ENCODE measurements around the gene PCNX2.

The PCNX2 gene, protein sequence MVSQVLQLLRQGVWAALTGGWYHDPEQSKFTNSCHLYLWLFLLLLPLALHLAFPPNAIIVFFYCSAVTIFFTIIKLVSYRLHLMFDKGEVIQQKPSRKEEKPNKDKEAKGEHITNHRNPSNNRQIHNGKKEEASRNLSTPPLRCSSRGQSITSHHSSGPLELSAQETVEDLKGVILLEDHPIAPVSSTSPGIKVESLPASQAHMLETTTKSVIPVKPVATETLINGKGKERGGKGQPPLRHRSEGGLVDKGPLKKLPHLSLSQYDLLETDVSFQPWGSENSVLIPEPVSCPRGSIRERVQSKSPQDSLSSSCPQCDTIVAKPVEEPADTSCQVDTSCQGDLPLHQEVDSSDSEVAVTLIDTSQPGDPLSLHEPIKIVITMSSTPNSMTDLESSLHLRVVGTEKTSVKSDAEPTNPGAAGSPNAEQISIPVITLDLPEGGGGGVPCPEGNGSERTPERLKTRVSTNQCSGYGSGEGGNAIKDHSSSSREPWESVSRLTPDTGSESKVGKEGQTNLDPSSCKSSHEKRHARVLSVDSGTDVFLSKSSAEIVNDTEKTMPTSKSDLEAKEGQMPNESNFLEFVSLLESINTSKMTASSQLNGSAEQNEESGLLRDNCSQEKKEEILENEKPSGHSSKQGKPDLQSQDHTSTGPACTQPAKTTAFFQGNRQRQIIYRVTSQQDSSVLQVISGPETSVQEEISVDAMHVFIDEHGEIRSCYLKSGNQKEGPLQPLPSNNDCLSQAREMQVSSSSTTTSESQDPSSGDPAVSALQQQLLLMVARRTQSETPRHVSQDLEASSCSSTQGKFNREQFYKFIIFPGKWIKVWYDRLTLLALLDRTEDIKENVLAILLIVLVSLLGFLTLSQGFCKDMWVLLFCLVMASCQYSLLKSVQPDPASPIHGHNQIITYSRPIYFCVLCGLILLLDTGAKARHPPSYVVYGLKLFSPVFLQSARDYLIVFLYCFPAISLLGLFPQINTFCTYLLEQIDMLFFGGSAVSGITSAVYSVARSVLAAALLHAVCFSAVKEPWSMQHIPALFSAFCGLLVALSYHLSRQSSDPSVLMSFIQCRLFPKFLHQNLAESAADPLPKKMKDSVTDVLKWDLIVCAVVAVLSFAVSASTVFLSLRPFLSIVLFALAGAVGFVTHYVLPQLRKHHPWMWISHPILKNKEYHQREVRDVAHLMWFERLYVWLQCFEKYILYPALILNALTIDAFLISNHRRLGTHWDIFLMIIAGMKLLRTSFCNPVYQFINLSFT (N-terminal part only)

GRCh38 chr1:233295237-233295974, at the start of gene PCNX2:
Gene PCNX2, minus strand, starts transcription at chr1:233295725. Its CDS starts 247 bp downstream, at chr1:233295478.
- H3K4me3 ChIP-seq (ENCODE audit: low read depth, low read length): peak within 1 kb of the TSS; percentile 89
- DNase-seq (ENCODE audit: low read depth, low spot score): no peak
- TF ChIP-seq CTCF (IDR thresholded peaks at IDR 0.05; ENCODE audit: insufficient read depth, low read length, missing control alignments): no peak
- POLR2A ChIA-PET: no interaction called here
- CTCF ChIA-PET: interaction anchor here (2.0 to 2.2 kb wide), 2 partner anchors 10 to 11 kb away, joined by 5 to 9 read pairs; no protein-coding TSS in a partner anchor

DNA sequence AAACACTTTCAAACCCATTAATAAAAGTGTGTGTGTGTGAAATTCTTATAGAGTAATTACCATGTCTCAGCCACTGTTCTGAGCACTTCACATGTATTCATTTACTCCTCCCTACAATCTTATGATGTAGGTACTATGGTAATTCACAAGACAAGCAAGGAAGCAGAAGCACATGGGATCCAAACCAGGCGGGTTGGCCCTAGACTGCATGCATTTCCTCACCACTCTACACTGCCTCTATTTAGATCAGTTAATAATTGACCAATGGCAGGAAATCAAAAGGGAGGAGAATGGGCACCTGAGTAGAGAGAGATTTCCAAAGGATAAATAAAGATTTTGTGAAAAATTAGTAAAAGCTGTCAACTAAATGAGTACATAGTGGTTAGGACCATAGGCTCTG, 47.7 kb upstream of the PCNX2 start:
- DNase-seq (ENCODE audit: low read depth, low spot score): no peak
- no peak overlapping the region for H3K4me3 ChIP-seq (ENCODE audit: low read depth, low read length)
- CTCF ChIA-PET: no interaction called here
- POLR2A ChIA-PET: no interaction called here
- TF ChIP-seq CTCF (IDR thresholded peaks at IDR 0.05; ENCODE audit: insufficient read depth, low read length, missing control alignments): no peak

GRCh38 chr1:233342086-233342485, 46.6 kb upstream of the PCNX2 start:
- ChIA-PET POLR2A (no interaction called here), CTCF (interaction anchor here (1.3 kb wide), 1 partner anchor 37 kb away, joined by 4 read pairs; no protein-coding TSS in a partner anchor)
- no peak overlapping the region for H3K4me3 ChIP-seq (ENCODE audit: low read depth, low read length)
- TF ChIP-seq CTCF (IDR thresholded peaks at IDR 0.05; ENCODE audit: insufficient read depth, low read length, missing control alignments): no peak
- DNase-seq (ENCODE audit: low read depth, low spot score): no peak

DNA sequence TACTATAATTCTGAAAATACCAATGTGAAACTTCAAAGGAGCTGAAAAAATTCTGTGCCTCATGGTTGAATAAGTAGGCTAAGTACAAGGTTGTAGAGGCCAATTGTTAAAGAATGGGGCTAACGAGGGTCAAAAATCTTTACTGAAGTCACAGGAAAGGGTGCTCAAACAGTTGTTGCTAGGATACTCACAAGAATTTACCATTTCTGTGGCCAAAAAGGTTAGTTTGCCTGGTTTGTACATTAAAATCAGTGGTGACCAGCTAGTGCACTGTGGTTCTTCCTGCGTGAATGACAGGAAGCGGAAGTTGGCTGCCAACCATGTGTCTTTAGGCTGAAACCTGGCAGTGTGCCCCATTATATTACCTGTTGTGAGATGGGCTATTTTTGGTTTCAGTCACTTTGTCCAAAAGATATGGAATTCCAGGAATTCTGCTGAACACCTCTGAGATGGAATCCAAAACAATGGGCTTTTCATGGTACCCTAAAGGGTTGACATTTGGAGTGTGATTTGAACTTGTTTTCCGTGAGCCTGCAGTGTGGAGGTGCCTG, 45.5 kb upstream of the PCNX2 start:
- ChIA-PET POLR2A (no interaction called here), CTCF (interaction anchor here (1.3 kb wide), 1 partner anchor 36 kb away, joined by 4 read pairs; no protein-coding TSS in a partner anchor)
- TF ChIP-seq CTCF (IDR thresholded peaks at IDR 0.05; ENCODE audit: insufficient read depth, low read length, missing control alignments): no peak
- H3K4me3 ChIP-seq (ENCODE audit: low read depth, low read length): no peak overlapping the region
- no peak for DNase-seq (ENCODE audit: low read depth, low spot score)

- ChIA-PET POLR2A (no interaction called here), CTCF (no interaction called here)
- no peak for TF ChIP-seq CTCF (IDR thresholded peaks at IDR 0.05; ENCODE audit: insufficient read depth, low read length, missing control alignments)
- H3K4me3 ChIP-seq (ENCODE audit: low read depth, low read length): no peak overlapping the region
- no peak for DNase-seq (ENCODE audit: low read depth, low spot score)
Observed at GRCh38 chr1:233340031-233340555, 44.6 kb upstream of the PCNX2 start.

Measured in AG04449 (cell line).